ENCODE data around the gene ZCCHC17.
"Not testable (repeated sequence)": the region's sequence is repeated elsewhere in the genome, so short reads cannot be mapped to it uniquely, and the experiment has no call there.

ZCCHC17 gene

GRCh38 chr1:31372051-31372450 lies 75.2 kb downstream of the ZCCHC17 start:
- no peak for DNase-seq

- DNase-seq = no peak
Observed at GRCh38 chr1:31372751-31373055, 75.9 kb downstream of the ZCCHC17 start.

GRCh38 chr1:31373056-31373896 lies 76.4 kb downstream of the ZCCHC17 start, which contains the start of gene FABP3:
TSS of gene FABP3 (minus strand) at chr1:31373076. CDS start at chr1:31373014, 62 bp downstream.
- peak; percentile 18 for DNase-seq

GRCh38 chr1:31373897-31374486 lies 77.2 kb downstream of the ZCCHC17 start:
- no peak for DNase-seq

GRCh38 chr1:31374511-31375196 lies 77.8 kb downstream of the ZCCHC17 start:
- no peak for DNase-seq

GRCh38 chr1:31376375-31377134 lies 79.7 kb downstream of the ZCCHC17 start:
- DNase-seq = no peak

- no peak for DNase-seq
Observed at GRCh38 chr1:31377364-31377863, 80.6 kb downstream of the ZCCHC17 start.

GRCh38 chr1:31378001-31378400 lies 81.2 kb downstream of the ZCCHC17 start:
- DNase-seq = no peak

GRCh38 chr1:31380181-31380580 lies 83.3 kb downstream of the ZCCHC17 start:
- no peak for DNase-seq

- no peak for DNase-seq
Observed at GRCh38 chr1:31381394-31382294, 84.8 kb downstream of the ZCCHC17 start.

- DNase-seq = no peak
Observed at GRCh38 chr1:31382379-31382989, 85.7 kb downstream of the ZCCHC17 start.

- no peak for DNase-seq
Observed at GRCh38 chr1:31383967-31384366, 87.1 kb downstream of the ZCCHC17 start.

- DNase-seq = not testable (repeated sequence)
Observed at GRCh38 chr1:31386576-31387243, 89.9 kb downstream of the ZCCHC17 start.

GRCh38 chr1:31387612-31388011 lies 90.8 kb downstream of the ZCCHC17 start:
- no peak for DNase-seq

- no peak for DNase-seq
Observed at GRCh38 chr1:31389616-31390015, 92.8 kb downstream of the ZCCHC17 start.

- no peak for DNase-seq
Observed at GRCh38 chr1:31390071-31390470, 93.2 kb downstream of the ZCCHC17 start.

GRCh38 chr1:31393463-31393862 lies 96.6 kb downstream of the ZCCHC17 start:
- no peak for DNase-seq

- DNase-seq = peak; percentile 87
Observed at GRCh38 chr1:31394584-31395193, 97.9 kb downstream of the ZCCHC17 start.

- DNase-seq = no peak
Observed at GRCh38 chr1:31396633-31397351, 100.0 kb downstream of the ZCCHC17 start.
